ENCODE data around the gene HSPBAP1. TPM values are rescaled to one million over a fixed set of nuclear protein-coding genes. Genes with fewer than 3 reads are reported as not detected.

HSPBAP1 gene
- total and polyA plus RNA-seq, 2 of the 13 experiments (the other 11 are each of a cell fraction or from before 2014, with no cell fraction given): 4.2 to 5.1 TPM

DNA sequence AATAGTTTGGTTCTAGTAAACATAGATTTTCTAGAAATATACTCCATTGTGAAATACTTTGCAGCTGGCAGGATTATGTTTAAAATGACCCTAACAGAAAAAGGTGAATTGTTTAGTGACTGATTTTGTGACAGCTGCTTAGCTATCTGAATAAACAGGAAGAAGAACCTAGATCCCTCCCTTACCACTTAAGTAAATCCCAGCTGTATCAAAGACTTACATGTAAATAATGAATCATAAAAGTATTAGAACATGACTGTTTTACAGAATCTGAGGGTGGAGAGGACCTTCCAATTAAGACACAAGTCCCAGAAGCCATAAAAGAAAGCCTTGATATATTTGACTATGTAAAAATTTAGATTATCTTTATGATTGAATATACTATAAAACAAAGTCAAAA, 17.1 kb upstream of the HSPBAP1 start:
- Histone ChIP-seq H3K36me3 (replicated peaks in 1 of 2; ENCODE audit: control insufficient read depth in 1 of 2, insufficient read depth in 2 of 2, low read length in 2 of 2) (peaks cover 0 to 7% of the 10 kb centered on the region in 2 experiments; a peak in 1 of 5 replicates), H3K4me1 (ENCODE audit: insufficient read depth, low read length) (no peaks in the 10 kb centered on the region), H3K4me3 (replicated peaks in 1 of 3; ENCODE audit: insufficient read depth in 1 of 3, low read depth in 2 of 3, low read length in 3 of 3) (no peak overlapping the region), H2AFZ (ENCODE audit: low read length) (no peak overlapping the region), H3K27ac (ENCODE audit: extremely low read length, insufficient read depth, low read length) (no peak overlapping the region), H4K20me1 (ENCODE audit: insufficient read depth, low read length) (no peaks in the 10 kb centered on the region), H3K9me3 (ENCODE audit: low read length) (no peaks in the 10 kb centered on the region), H3K4me2 (ENCODE audit: low read depth, low read length) (no peak overlapping the region), H3K9ac (ENCODE audit: insufficient read depth, low read depth, low read length) (no peak overlapping the region), H3K79me2 (ENCODE audit: insufficient read depth, low read length) (no peaks in the 10 kb centered on the region), H3K27me3 (ENCODE audit: control insufficient read depth in 1 of 2, insufficient read depth in 2 of 2, low read length in 2 of 2) (no peaks in the 10 kb centered on the region)
- no peak for FAIRE-seq
- ChIA-PET CTCF (ENCODE audit: low intra/inter-chr PET ratio, low total read pairs) (no interaction called here), POLR2A (no interaction called here)
- no TSS peak for BruUV-seq (replicated peaks)
- intact Hi-C loops (cut with micrococcal nuclease; ENCODE audit: unreplicated experiment) (no loop called here), in situ Hi-C loops (cut with HindIII; ENCODE audit: extremely low pct_ligation_motif_present, low pct_unique_long_range_greater_than_20kb) (no loop called here)
- DNase-seq (ENCODE audit: low spot score): no peak
- TF ChIP-seq SYNCRIP (IDR thresholded peaks at IDR 0.05; ENCODE audit: insufficient read depth, low read depth, low read length) (no peak), FOXM1 (CRISPR knock-in tag; IDR thresholded peaks at IDR 0.05) (no peak), FOXP1 (IDR thresholded peaks at IDR 0.05) (no peak), FOXP1 (CRISPR knock-in tag; IDR thresholded peaks at IDR 0.05) (no peak), ZNF143 (CRISPR knock-in tag; IDR thresholded peaks at IDR 0.05) (no peak)
- TF ChIP-seq, protein P1, sequence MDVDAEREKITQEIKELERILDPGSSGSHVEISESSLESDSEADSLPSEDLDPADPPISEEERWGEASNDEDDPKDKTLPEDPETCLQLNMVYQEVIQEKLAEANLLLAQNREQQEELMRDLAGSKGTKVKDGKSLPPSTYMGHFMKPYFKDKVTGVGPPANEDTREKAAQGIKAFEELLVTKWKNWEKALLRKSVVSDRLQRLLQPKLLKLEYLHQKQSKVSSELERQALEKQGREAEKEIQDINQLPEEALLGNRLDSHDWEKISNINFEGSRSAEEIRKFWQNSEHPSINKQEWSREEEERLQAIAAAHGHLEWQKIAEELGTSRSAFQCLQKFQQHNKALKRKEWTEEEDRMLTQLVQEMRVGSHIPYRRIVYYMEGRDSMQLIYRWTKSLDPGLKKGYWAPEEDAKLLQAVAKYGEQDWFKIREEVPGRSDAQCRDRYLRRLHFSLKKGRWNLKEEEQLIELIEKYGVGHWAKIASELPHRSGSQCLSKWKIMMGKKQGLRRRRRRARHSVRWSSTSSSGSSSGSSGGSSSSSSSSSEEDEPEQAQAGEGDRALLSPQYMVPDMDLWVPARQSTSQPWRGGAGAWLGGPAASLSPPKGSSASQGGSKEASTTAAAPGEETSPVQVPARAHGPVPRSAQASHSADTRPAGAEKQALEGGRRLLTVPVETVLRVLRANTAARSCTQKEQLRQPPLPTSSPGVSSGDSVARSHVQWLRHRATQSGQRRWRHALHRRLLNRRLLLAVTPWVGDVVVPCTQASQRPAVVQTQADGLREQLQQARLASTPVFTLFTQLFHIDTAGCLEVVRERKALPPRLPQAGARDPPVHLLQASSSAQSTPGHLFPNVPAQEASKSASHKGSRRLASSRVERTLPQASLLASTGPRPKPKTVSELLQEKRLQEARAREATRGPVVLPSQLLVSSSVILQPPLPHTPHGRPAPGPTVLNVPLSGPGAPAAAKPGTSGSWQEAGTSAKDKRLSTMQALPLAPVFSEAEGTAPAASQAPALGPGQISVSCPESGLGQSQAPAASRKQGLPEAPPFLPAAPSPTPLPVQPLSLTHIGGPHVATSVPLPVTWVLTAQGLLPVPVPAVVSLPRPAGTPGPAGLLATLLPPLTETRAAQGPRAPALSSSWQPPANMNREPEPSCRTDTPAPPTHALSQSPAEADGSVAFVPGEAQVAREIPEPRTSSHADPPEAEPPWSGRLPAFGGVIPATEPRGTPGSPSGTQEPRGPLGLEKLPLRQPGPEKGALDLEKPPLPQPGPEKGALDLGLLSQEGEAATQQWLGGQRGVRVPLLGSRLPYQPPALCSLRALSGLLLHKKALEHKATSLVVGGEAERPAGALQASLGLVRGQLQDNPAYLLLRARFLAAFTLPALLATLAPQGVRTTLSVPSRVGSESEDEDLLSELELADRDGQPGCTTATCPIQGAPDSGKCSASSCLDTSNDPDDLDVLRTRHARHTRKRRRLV (CRISPR knock-in tag; IDR thresholded peaks at IDR 0.05): no peak
- ATAC-seq: no peak

Measured in HepG2 (cell line).